ENCODE data around the gene PRR36.

PRR36 gene

GRCh38 chr19:7901337-7901736, 27.1 kb upstream of the PRR36 start:
- no peak for TF ChIP-seq CTCF (conservative IDR thresholded peaks at IDR 0.05)

GRCh38 chr19:7900931-7901330, 26.7 kb upstream of the PRR36 start:
- no peak overlapping the region for H3K27ac ChIP-seq
- no peak for TF ChIP-seq CTCF (conservative IDR thresholded peaks at IDR 0.05)

More at GRCh38 chr19:7901337-7901736, 27.1 kb upstream of the PRR36 start:
- H3K27ac ChIP-seq: no peak overlapping the region

GRCh38 chr19:7900401-7900870, 26.2 kb upstream of the PRR36 start:
- no peak overlapping the region for H3K27ac ChIP-seq
- TF ChIP-seq CTCF (conservative IDR thresholded peaks at IDR 0.05): no peak

GRCh38 chr19:7899751-7900378, 25.7 kb upstream of the PRR36 start:
- TF ChIP-seq CTCF (conservative IDR thresholded peaks at IDR 0.05): no peak

GRCh38 chr19:7898967-7899366, 24.8 kb upstream of the PRR36 start:
- no peak overlapping the region for H3K27ac ChIP-seq
- TF ChIP-seq CTCF (conservative IDR thresholded peaks at IDR 0.05): no peak

More at GRCh38 chr19:7899751-7900378, 25.7 kb upstream of the PRR36 start:
- no peak overlapping the region for H3K27ac ChIP-seq

GRCh38 chr19:7897292-7897691, 23.1 kb upstream of the PRR36 start:
- no peak for TF ChIP-seq CTCF (conservative IDR thresholded peaks at IDR 0.05)
- H3K27ac ChIP-seq: no peak overlapping the region

- no peak for TF ChIP-seq CTCF (conservative IDR thresholded peaks at IDR 0.05)
- H3K27ac ChIP-seq: no peak overlapping the region
Observed at GRCh38 chr19:7895565-7895964, 21.4 kb upstream of the PRR36 start.

Data from VCaP (cell line).